ENCODE measurements around the gene MAPK1IP1L.

The MAPK1IP1L gene

DNA sequence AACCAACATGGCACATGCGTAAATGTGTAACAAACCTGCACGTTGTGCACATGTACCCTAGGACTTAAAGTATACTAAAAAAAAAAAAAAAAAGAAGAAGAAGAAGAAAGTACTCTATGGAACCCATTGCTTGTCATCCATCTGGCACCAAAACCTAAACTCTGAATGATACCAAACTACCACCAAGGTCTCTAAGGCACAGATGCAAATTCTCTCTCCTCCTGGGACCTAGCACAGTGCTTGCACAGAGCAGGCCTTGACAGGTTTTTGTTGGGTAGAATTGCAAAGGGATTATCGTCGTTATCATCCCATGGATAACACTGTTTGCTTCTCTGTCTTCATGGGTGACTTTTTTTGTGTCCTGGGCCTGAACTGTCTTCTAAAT is 64.4 kb downstream of the MAPK1IP1L start:
- H3K27ac Mint-ChIP-seq = no peak overlapping the region
- H3K4me1 Mint-ChIP-seq (ENCODE audit: low read depth) = peaks cover 3% of the 10 kb centered on the region
- peaks cover 15% of the 10 kb centered on the region for H3K27me3 Mint-ChIP-seq (ENCODE audit: low read depth)
- no peak overlapping the region for H3K4me3 Mint-ChIP-seq
- no peaks in the 10 kb centered on the region for H3K9me3 Mint-ChIP-seq
- peaks cover under 1% of the 10 kb centered on the region for H3K36me3 Mint-ChIP-seq (ENCODE audit: low read depth)

DNA sequence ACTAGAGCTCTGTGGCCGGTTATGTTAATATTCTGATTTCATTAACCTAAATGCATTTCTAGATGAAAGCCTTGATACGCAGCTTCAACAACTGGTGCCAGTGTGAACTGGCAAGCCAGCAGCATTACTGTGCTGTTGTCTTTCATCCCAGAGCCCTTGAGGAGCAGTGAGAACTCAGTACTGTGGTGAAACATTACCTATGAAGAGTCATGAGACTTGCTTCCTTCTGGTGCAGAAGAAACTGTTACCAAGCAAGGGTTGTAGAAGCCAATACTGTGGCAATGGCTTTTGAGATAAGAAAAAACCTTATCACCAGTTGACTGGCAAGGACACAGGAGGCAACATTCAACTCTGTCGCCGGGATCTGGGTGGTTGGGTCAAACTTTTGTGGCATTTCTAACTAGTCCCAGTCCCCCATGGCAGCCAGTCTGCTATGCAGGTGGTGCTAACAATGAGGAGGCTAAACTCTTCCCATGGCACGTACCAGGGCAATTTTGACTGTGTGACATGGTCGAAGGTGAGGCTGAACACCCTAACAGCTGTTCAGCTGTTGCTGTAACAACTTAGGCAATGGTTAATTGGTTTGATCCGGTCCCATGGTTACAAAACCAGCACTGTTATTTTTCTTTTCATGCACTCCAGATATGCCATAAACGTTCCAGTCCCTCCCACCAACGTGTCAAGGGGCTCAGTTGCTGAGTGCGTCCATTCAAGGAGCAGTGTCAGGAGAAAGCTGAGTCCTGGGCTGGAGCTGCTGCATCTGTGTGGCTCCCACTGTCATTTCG is 65.0 kb downstream of the MAPK1IP1L start:
- peaks cover 1% of the 10 kb centered on the region for H3K36me3 Mint-ChIP-seq (ENCODE audit: low read depth)
- peaks cover 3% of the 10 kb centered on the region for H3K4me1 Mint-ChIP-seq (ENCODE audit: low read depth)
- H3K4me3 Mint-ChIP-seq = no peak overlapping the region
- H3K27ac Mint-ChIP-seq = no peak overlapping the region
- no peaks in the 10 kb centered on the region for H3K9me3 Mint-ChIP-seq
- H3K27me3 Mint-ChIP-seq (ENCODE audit: low read depth) = peaks cover 19% of the 10 kb centered on the region

DNA sequence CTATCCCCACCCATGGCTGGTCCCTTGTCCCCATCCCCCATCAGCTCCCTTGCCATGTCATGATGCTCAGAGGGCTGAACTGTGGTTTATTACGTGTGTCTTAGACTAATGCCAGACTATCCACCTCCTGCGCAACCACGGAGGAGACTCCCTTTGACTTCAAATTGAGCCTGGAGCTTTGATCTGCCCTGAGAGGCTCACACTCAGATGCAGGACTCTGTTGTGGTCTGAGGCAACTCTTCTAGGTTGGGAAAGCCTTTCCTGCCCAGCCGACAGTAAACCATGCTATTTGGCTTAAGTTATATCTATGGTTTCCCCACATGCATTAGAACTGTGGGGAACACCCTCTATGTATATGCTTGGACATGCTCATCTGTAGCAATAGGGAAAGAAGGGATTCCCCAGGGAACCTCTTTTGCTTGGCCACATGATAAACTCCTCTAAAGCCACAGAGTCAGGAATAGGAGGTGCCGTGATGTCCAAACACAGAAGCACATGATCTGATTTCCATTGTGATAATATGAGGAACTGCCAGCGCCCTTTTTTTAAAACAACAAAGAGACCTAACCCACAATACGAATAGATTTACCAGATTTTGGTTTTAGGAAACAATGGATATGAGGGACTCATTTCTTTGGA is 66.5 kb downstream of the MAPK1IP1L start:
- Mint-ChIP-seq H3K9me3 (no peaks in the 10 kb centered on the region), H3K4me1 (ENCODE audit: low read depth) (peaks cover 3% of the 10 kb centered on the region), H3K36me3 (ENCODE audit: low read depth) (peaks cover 1% of the 10 kb centered on the region), H3K4me3 (no peak overlapping the region), H3K27me3 (ENCODE audit: low read depth) (peaks cover 27% of the 10 kb centered on the region), H3K27ac (no peak overlapping the region)

GRCh38 chr14:55118761-55119160 is 67.3 kb downstream of the MAPK1IP1L start:
- H3K4me3 Mint-ChIP-seq = no peak overlapping the region
- H3K9me3 Mint-ChIP-seq = no peaks in the 10 kb centered on the region
- peaks cover 3% of the 10 kb centered on the region for H3K4me1 Mint-ChIP-seq (ENCODE audit: low read depth)
- H3K27ac Mint-ChIP-seq = no peak overlapping the region
- peaks cover 27% of the 10 kb centered on the region for H3K27me3 Mint-ChIP-seq (ENCODE audit: low read depth)
- H3K36me3 Mint-ChIP-seq (ENCODE audit: low read depth) = peaks cover 1% of the 10 kb centered on the region

Measured in T-helper 1 cell treated with Interleukin-12 subunit alpha and Interleukin-12 subunit beta and Interleukin-4 antibody, amounts not matched to agents 30 μg/mL and 1 μg/mL, for 36 hours (primary cell).